HepG2 (cell line): ENCODE data around the gene ATG9A. TPM values are rescaled to one million over a fixed set of nuclear protein-coding genes. Genes with fewer than 3 reads are reported as not detected.

ENCODE experiments used
- ATF7-NPFF ChIP-seq: sonication (generic); formaldehyde crosslinking; IDR thresholded peaks from 2 replicates; pipeline ENCODE4 v1.8.1; 2023; ENCODE audit warnings: mild to moderate bottlenecking, low read depth, missing genetic modification reagents, moderate library complexity
- CREB1 ChIP-seq, 2 experiments: fragments of 450-650 bp in 1 of 2; IDR thresholded peaks; 2 replicates each; pipeline ENCODE4 v1.6.1; 2016 to 2017; ENCODE audit warnings: control low read depth in 1 of 2, mild to moderate bottlenecking in 1 of 2, missing compliant biosample characterization in 1 of 2, missing genetic modification characterization in 1 of 2
- ELF4 ChIP-seq: sonication (generic); formaldehyde crosslinking; IDR thresholded peaks from 2 replicates; pipeline ENCODE4 v1.5.0; 2020; ENCODE audit warnings: missing genetic modification reagents, mild to moderate bottlenecking, moderate library complexity, borderline replicate concordance
- HES4 ChIP-seq: sonication (generic); formaldehyde crosslinking; IDR thresholded peaks from 2 replicates; pipeline ENCODE4 v1.9.0; 2021; ENCODE audit warnings: mild to moderate bottlenecking, missing genetic modification reagents, borderline replicate concordance
- IKZF4 ChIP-seq: sonication (generic); formaldehyde crosslinking; IDR thresholded peaks from 2 replicates; pipeline ENCODE4 v1.5.1; 2020; ENCODE audit warnings: borderline replicate concordance, mild to moderate bottlenecking, low read depth, missing genetic modification reagents; ENCODE audit errors: not compliant biosample characterization
- PHF20 ChIP-seq: sonication (generic); formaldehyde crosslinking; IDR thresholded peaks from 2 replicates; pipeline ENCODE4 v1.5.0; 2020; ENCODE audit warnings: mild to moderate bottlenecking, missing genetic modification reagents
- RBM22 ChIP-seq: fragments of 200-400 bp; formaldehyde crosslinking; optimal IDR thresholded peaks from 2 replicates; pipeline ENCODE3; 2017; ENCODE audit warnings: mild to moderate bottlenecking, low read length, moderate library complexity
- RFXAP ChIP-seq: sonication (generic); formaldehyde crosslinking; IDR thresholded peaks from 2 replicates; pipeline ENCODE4 v1.4.0; 2020; ENCODE audit warnings: missing genetic modification reagents, borderline replicate concordance
- TARDBP ChIP-seq: sonication (generic); formaldehyde crosslinking; IDR thresholded peaks from 2 replicates; pipeline ENCODE4 v1.8.0; 2022; ENCODE audit warnings: mild to moderate bottlenecking, missing genetic modification reagents
- TBP ChIP-seq: sonication (generic); formaldehyde crosslinking; IDR thresholded peaks from 2 replicates; pipeline ENCODE4 v1.5.0; 2020; ENCODE audit warnings: missing genetic modification reagents
- TCF7 ChIP-seq: sonication (generic); IDR thresholded peaks from 2 replicates; pipeline ENCODE4 v1.6.1; 2016; ENCODE audit warnings: antibody characterized with exemption, low read depth
- TEF ChIP-seq: sonication (generic); formaldehyde crosslinking; IDR thresholded peaks from 2 replicates; pipeline ENCODE4 v1.5.0; 2020; ENCODE audit warnings: missing genetic modification reagents
- ZFYVE20 ChIP-seq: sonication (generic); formaldehyde crosslinking; IDR thresholded peaks from 2 replicates; pipeline ENCODE4 v1.8.0; 2023; ENCODE audit warnings: low read depth, mild to moderate bottlenecking, moderate library complexity, missing genetic modification reagents, borderline replicate concordance
- ZNF142 ChIP-seq: sonication (generic); formaldehyde crosslinking; IDR thresholded peaks from 2 replicates; pipeline ENCODE4 v1.4.0; 2020; ENCODE audit warnings: missing genetic modification reagents
- ZNF232 ChIP-seq: sonication (generic); formaldehyde crosslinking; IDR thresholded peaks from 2 replicates; pipeline ENCODE4 v1.4.0; 2020; ENCODE audit warnings: missing genetic modification reagents, borderline replicate concordance
- ZNF256 ChIP-seq: sonication (generic); formaldehyde crosslinking; conservative IDR thresholded peaks from 2 replicates; pipeline ENCODE4 v1.4.0; 2020; ENCODE audit warnings: missing genetic modification reagents
- ZNF766 ChIP-seq: sonication (generic); formaldehyde crosslinking; IDR thresholded peaks from 2 replicates; pipeline ENCODE4 v1.5.0; 2020; ENCODE audit warnings: missing genetic modification reagents, borderline replicate concordance
- ZNF878 ChIP-seq: sonication (generic); formaldehyde crosslinking; IDR thresholded peaks from 2 replicates; pipeline ENCODE4 v1.8.1; 2023; ENCODE audit warnings: mild to moderate bottlenecking, missing genetic modification reagents, moderate library complexity
- ZSCAN31 ChIP-seq: sonication (generic); formaldehyde crosslinking; IDR thresholded peaks from 2 replicates; pipeline ENCODE4 v1.5.0; 2020; ENCODE audit warnings: low read depth, mild to moderate bottlenecking, missing genetic modification reagents
- polyA plus RNA-seq, 8 experiments: library from polyadenylated mRNA; depleted of rRNA in 3 of 8; stranded (reverse) in 7 of 8; unstranded in 1 of 8; fragments of >200 nt; fragmentation: Illumina TruSeq in 4 of 8; extraction: Trizol in 4 of 8; gene quantifications; 2 replicates each; pipeline versions ENCODE4 v1.2.1 to v1.2.3, GENCODE V29; 2011 to 2016; ENCODE audit warnings: low read depth in 4 of 8, missing spikeins in 1 of 8, mixed read lengths in 1 of 8; ENCODE audit not compliant: insufficient read depth in 1 of 8
- total RNA-seq, 5 experiments: library from RNA; depleted of rRNA; stranded (reverse); fragments of >200 nt; fragmentation: Illumina TruSeq; extraction: Trizol; gene quantifications; 2 replicates each; pipeline ENCODE4 v1.2.3, GENCODE V29; 2016; ENCODE audit warnings: low read depth in 1 of 5
- TF ChIP-seq, protein P1 (sequence below): sonication (generic); formaldehyde crosslinking; IDR thresholded peaks from 2 replicates; pipeline ENCODE4 v1.5.1; 2020; ENCODE audit warnings: missing genetic modification reagents, mild to moderate bottlenecking, borderline replicate concordance
- TF ChIP-seq, protein P2 (sequence below): sonication (generic); formaldehyde crosslinking; IDR thresholded peaks from 2 replicates; pipeline ENCODE4 v1.4.0; 2020; ENCODE audit warnings: low read depth, mild to moderate bottlenecking, missing genetic modification reagents

ATG9A gene
- total and polyA plus RNA-seq, 2 of the 13 experiments (the other 11 are each of a cell fraction or from before 2014, with no cell fraction given): 35.0 to 131 TPM

- TF ChIP-seq ZNF142 (CRISPR knock-in tag): no peak
- no peak for TF ChIP-seq ZSCAN31 (CRISPR knock-in tag)
- no peak for TF ChIP-seq ZNF256 (CRISPR knock-in tag)
- no peak for TF ChIP-seq ZNF878 (CRISPR knock-in tag)
- TF ChIP-seq TCF7: no peak
- 0 out of 2 replicates have a peak, but pooled peaks have one; percentile 6 for TF ChIP-seq ZNF232 (CRISPR knock-in tag)
- TF ChIP-seq PHF20 (CRISPR knock-in tag): no peak
- TF ChIP-seq ATF7-NPFF (CRISPR knock-in tag): 0 out of 2 replicates have a peak, but pooled peaks have one; percentile 20
- TF ChIP-seq, protein P1, sequence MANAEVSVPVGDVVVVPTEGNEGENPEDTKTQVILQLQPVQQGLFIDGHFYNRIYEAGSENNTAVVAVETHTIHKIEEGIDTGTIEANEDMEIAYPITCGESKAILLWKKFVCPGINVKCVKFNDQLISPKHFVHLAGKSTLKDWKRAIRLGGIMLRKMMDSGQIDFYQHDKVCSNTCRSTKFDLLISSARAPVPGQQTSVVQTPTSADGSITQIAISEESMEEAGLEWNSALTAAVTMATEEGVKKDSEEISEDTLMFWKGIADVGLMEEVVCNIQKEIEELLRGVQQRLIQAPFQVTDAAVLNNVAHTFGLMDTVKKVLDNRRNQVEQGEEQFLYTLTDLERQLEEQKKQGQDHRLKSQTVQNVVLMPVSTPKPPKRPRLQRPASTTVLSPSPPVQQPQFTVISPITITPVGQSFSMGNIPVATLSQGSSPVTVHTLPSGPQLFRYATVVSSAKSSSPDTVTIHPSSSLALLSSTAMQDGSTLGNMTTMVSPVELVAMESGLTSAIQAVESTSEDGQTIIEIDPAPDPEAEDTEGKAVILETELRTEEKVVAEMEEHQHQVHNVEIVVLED (CRISPR knock-in tag): no peak
- TF ChIP-seq RFXAP (CRISPR knock-in tag): no peak
- TF ChIP-seq RBM22: no peak
- TF ChIP-seq CREB1 (IDR thresholded peaks at IDR 0.05): no peak
- no peak for TF ChIP-seq CREB1 (CRISPR knock-in tag; IDR thresholded peaks at IDR 0.05)
- TF ChIP-seq ELF4 (CRISPR knock-in tag): 0 out of 2 replicates have a peak, but pooled peaks have one; percentile 1
- TF ChIP-seq IKZF4 (CRISPR knock-in tag): no peak
- no peak for TF ChIP-seq HES4
- TF ChIP-seq ZNF766 (CRISPR knock-in tag): no peak
- TF ChIP-seq TEF (CRISPR knock-in tag): no peak
- no peak for TF ChIP-seq TBP (CRISPR knock-in tag)
- TF ChIP-seq, protein P2, sequence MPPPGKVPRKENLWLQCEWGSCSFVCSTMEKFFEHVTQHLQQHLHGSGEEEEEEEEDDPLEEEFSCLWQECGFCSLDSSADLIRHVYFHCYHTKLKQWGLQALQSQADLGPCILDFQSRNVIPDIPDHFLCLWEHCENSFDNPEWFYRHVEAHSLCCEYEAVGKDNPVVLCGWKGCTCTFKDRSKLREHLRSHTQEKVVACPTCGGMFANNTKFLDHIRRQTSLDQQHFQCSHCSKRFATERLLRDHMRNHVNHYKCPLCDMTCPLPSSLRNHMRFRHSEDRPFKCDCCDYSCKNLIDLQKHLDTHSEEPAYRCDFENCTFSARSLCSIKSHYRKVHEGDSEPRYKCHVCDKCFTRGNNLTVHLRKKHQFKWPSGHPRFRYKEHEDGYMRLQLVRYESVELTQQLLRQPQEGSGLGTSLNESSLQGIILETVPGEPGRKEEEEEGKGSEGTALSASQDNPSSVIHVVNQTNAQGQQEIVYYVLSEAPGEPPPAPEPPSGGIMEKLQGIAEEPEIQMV (CRISPR knock-in tag): peak; percentile 11; the same call in 1 of the 2 replicates
- no peak for TF ChIP-seq ZFYVE20 (CRISPR knock-in tag)
- no peak for TF ChIP-seq TARDBP (CRISPR knock-in tag)
These were observed 19.4 kb upstream of the ATG9A start (continued) for GRCh38 chr2:219248845-219249202.
